OCI-LY3 (cell line): Measurements from ENCODE around the gene MPG.

ENCODE experiments used
- CTCF ChIP-seq: fragments of 200-600, 300-600 bp; sonication (generic); IDR thresholded peaks from 2 replicates; pipeline ENCODE4 v1.5.1; 2014; ENCODE audit warnings: antibody characterized with exemption, low read length, low read depth
- EZH2phosphoT487 ChIP-seq: fragments of 200-600 bp; shearing (Covaris generic); IDR thresholded peaks from 2 replicates; pipeline ENCODE4 v1.6.1; 2018; ENCODE audit warnings: antibody characterized with exemption, mixed run types, low read depth

DNA sequence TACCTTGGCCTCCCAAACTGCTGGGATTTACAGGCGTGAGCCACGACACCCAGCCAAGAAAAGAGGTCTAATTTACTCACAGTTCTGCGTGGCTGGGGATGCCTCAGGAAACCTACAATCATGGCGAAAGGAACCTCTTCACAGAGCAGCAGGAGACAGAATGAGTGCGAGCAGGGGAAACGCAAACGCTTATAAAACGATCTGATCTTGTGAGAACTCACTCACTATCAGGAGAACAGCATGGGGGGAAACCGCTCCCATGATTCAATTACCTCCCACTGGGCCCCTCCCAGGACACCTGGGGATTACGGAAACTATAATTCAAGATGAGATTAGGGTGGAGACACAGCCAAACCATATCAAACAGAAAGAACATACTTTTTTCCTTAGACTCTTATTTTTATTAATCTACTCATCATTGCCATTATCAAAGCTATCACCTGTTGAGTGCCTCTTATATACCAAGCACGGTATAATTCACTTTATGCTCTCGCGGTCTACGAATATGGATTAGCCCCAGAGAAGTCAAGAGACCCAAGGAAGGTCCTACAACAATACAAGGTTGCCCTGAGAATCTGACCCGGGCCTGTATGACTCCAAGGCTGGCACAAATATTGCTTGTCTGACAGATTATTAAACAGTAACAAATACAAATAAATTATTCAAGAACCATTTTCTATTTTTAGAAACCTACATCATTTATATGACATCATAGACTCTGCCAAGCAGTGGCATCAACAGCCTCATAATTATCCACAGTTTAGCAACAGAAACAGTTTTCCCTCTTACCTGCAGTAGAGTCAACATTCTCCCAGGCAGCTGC lies 27.0 kb upstream of the MPG start:
- TF ChIP-seq CTCF (no peak), EZH2phosphoT487 (no peak)
